Ascending aorta (tissue), 2 donors: ENCODE results near the gene STK32B. TPM values are rescaled to one million over a fixed set of nuclear protein-coding genes. Genes with fewer than 3 reads are reported as not detected.

Source experiments
- DNase-seq, 2 donors: peaks; one replicate each; pipeline ENCODE4 v3.0.0-alpha.2; 2019; ENCODE audit warnings: low spot score in 2 of 2
- H3K27ac ChIP-seq, 2 donors: fragments of 200-600 bp; sonication (generic); one replicate each; pipeline ENCODE4 v1.5.1; 2016 to 2017; ENCODE audit warnings: mild to moderate bottlenecking in 1 of 2
- H3K27me3 ChIP-seq: fragments of 200-600 bp; sonication (generic); one replicate; pipeline ENCODE4 v1.5.1; 2017
- H3K36me3 ChIP-seq, 2 donors: fragments of 200-600 bp; sonication (generic); one replicate each; pipeline ENCODE4 v1.5.1; 2016
- H3K4me1 ChIP-seq, 2 donors: fragments of 200-600 bp; sonication (generic); one replicate each; pipeline ENCODE4 v1.5.1; 2016 to 2017; ENCODE audit warnings: mild to moderate bottlenecking in 1 of 2
- H3K4me3 ChIP-seq, 2 donors: fragments of 200-600 bp; sonication (generic); one replicate each; pipeline ENCODE4 v1.5.1; 2016 to 2017; ENCODE audit warnings: mild to moderate bottlenecking in 1 of 2
- H3K9me3 ChIP-seq, 2 donors: fragments of 200-600 bp; sonication (generic); one replicate each; pipeline ENCODE4 v1.5.1; 2016
- CTCF ChIP-seq, 3 experiments: fragments of 200-600 bp in 2 of 3; fragments of 450-650 bp in 1 of 3; sonication (generic) in 2 of 3; IDR thresholded peaks; one replicate each; pipeline ENCODE4 v1.5.1; 2016 to 2019; ENCODE audit warnings: antibody characterized with exemption in 3 of 3, mild to moderate bottlenecking in 1 of 3, moderate library complexity in 1 of 3
- intact Hi-C: fragments of 100-400 bp; cut with DNase I; formaldehyde crosslinking; loops from one replicate; pipeline ENCODE4 v1.15.1; 2023
- total RNA-seq: library from RNA; depleted of rRNA; stranded (reverse); fragments of >200 nt; gene quantifications from one replicate; pipeline ENCODE4 v1.1.0, GENCODE V29; 2016

Gene STK32B
- total RNA-seq, 1 donor from 2014 or later, result 2.3 TPM

DNA sequence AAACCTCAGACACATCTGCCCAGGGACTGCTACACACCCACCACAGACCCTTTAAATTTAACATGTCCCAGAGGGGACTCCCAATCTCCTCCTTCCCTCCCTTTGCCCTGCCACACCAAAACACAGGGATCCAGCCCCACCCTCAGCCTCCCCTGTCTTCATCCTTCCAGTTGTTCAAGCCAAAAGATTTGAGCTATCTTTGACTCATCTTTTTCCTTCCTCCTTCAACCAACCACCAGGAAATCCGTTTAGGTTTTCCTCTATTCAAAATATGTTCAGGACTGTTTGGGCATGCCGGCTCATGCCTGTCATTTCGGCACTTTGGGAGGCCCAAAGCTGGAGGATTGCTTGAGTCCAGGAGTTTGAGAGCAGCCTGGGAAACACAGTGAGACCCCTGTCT is 6.9 kb upstream of the STK32B start:
- no peaks in the 10 kb centered on the region for H3K36me3 ChIP-seq
- H3K4me1 ChIP-seq, result no peaks in the 10 kb centered on the region
- no peak overlapping the region for H3K4me3 ChIP-seq
- no peak for DNase-seq
- H3K27ac ChIP-seq, result no peak overlapping the region
- H3K9me3 ChIP-seq, result no peaks in the 10 kb centered on the region
- TF ChIP-seq CTCF (IDR thresholded peaks at IDR 0.05), result no peak
- intact Hi-C loops, result no loop called here
- H3K27me3 ChIP-seq, result no peaks in the 10 kb centered on the region

DNA sequence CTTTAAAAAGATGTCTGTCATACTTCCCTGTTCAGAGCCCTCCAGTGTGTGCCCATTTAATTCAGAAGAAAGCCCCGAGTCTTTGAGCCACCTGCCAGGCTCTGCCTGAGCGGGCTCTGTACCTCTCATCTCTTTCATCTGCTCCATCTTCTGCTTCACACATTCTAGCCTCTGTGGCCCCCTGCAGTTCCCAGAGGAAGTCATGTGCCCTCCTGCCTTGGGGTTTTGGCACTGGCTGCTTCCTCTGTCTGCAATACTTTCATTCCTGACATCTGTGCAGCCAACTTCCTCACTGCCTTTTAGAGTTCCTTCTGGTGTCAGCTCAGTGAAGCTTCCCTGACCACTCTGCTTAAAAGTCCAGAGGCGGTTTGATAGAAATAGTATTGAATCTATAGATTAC is 6.2 kb upstream of the STK32B start:
- intact Hi-C loops, result no loop called here
- no peaks in the 10 kb centered on the region for H3K4me1 ChIP-seq
- H3K36me3 ChIP-seq, result no peaks in the 10 kb centered on the region
- H3K4me3 ChIP-seq, result no peak overlapping the region
- TF ChIP-seq CTCF (IDR thresholded peaks at IDR 0.05), result no peak
- no peak for DNase-seq
- no peaks in the 10 kb centered on the region for H3K9me3 ChIP-seq
- no peaks in the 10 kb centered on the region for H3K27me3 ChIP-seq
- no peak overlapping the region for H3K27ac ChIP-seq

- intact Hi-C loops, result no loop called here
- no peaks in the 10 kb centered on the region for H3K36me3 ChIP-seq
- TF ChIP-seq CTCF (IDR thresholded peaks at IDR 0.05), result no peak
- no peak overlapping the region for H3K4me3 ChIP-seq
- no peaks in the 10 kb centered on the region for H3K9me3 ChIP-seq
- DNase-seq, result no peak
- H3K4me1 ChIP-seq, result peaks cover 0 to 2% of the 10 kb centered on the region in 2 donors
- H3K27ac ChIP-seq, result no peak overlapping the region
- no peaks in the 10 kb centered on the region for H3K27me3 ChIP-seq
These were observed 2.6 kb upstream of the STK32B start for GRCh38 chr4:5048721-5049120.

GRCh38 chr4:5050520-5051277 is 581 bp upstream of the STK32B start:
- H3K36me3 ChIP-seq, result no peaks in the 10 kb centered on the region
- DNase-seq, result peak in 1 of 2 donors; percentile 80
- H3K27ac ChIP-seq, result no peak overlapping the region
- H3K4me1 ChIP-seq, result peaks cover 0 to 2% of the 10 kb centered on the region in 2 donors
- intact Hi-C loops, result loop anchor here (2.0 to 5.0 kb wide), 2 partner anchors 58 to 92 kb away; no protein-coding TSS in a partner anchor
- H3K4me3 ChIP-seq, result peak overlapping the region; percentile 47 to 62
- no peaks in the 10 kb centered on the region for H3K27me3 ChIP-seq
- TF ChIP-seq CTCF (IDR thresholded peaks at IDR 0.05), result peak; percentile 56 to 70 (median 60)
- H3K9me3 ChIP-seq, result no peaks in the 10 kb centered on the region

- DNase-seq, result no peak
- H3K4me3 ChIP-seq, result peak overlapping the region; percentile 47 to 62
- intact Hi-C loops, result loop anchor here (5.0 kb wide), 1 partner anchor 60 kb away; no protein-coding TSS in a partner anchor
- no peaks in the 10 kb centered on the region for H3K9me3 ChIP-seq
- no peak for TF ChIP-seq CTCF (IDR thresholded peaks at IDR 0.05)
- no peaks in the 10 kb centered on the region for H3K36me3 ChIP-seq
- peaks cover 0 to 2% of the 10 kb centered on the region in 2 donors for H3K4me1 ChIP-seq
- no peaks in the 10 kb centered on the region for H3K27me3 ChIP-seq
- H3K27ac ChIP-seq, result no peak overlapping the region
These were observed 973 bp downstream of the STK32B start for GRCh38 chr4:5052204-5052702.
